PFSK-1 (cell line): ENCODE data around the gene GFY.

ENCODE experiments used
- FOXP2 ChIP-seq: optimal IDR thresholded peaks from 2 replicates; pipeline ENCODE3; 2011; ENCODE audit warnings: borderline replicate concordance, control low read depth, inconsistent platforms; ENCODE audit not compliant: insufficient read depth; ENCODE audit errors: extremely low read length, extremely low read depth
- POLR2AphosphoS5 ChIP-seq: IDR thresholded peaks from 2 replicates; pipeline ENCODE4 v1.6.1; 2012; ENCODE audit warnings: low read depth, mild to moderate bottlenecking, control low read depth, low read length, moderate library complexity
- SIN3A ChIP-seq: IDR thresholded peaks from 2 replicates; pipeline ENCODE4 v1.6.1; 2012; ENCODE audit warnings: mild to moderate bottlenecking, low read length, moderate library complexity, borderline replicate concordance; ENCODE audit not compliant: insufficient read depth
- TAF1 ChIP-seq: IDR thresholded peaks from 2 replicates; pipeline ENCODE4 v1.6.1; 2012; ENCODE audit warnings: low read length, control low read depth, borderline replicate concordance; ENCODE audit not compliant: insufficient read depth
- TF ChIP-seq, protein P1 (sequence below), 2 experiments: IDR thresholded peaks; 2 replicates each; pipeline versions ENCODE4 v1.6.1 to v1.8.0; 2011 to 2012; ENCODE audit warnings: low read depth in 2 of 2, low read length in 2 of 2, control low read depth in 1 of 2, inconsistent platforms in 1 of 2, mild to moderate bottlenecking in 1 of 2, moderate library complexity in 1 of 2; ENCODE audit not compliant: insufficient read depth in 1 of 2

DNA sequence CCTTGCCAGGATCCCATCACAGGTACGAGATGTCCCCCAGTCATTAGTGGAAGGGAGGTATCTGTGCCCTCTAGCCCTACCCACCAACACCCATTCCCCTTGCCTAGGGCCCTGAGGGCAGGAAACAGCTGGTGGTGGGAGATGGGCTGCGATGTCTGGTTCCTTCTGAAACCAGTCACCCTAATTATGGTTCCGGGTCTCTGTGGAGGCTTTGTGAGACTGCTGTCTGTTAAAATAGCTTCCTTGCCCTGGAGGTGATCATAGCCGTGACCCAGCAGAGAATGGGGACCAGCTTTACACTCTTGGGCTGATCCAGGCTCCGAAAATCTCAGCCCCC, 33.3 kb downstream of the GFY start:
- TF ChIP-seq POLR2AphosphoS5 (no peak), FOXP2 (no peak), TAF1 (no peak), SIN3A (no peak)
- TF ChIP-seq, protein P1, sequence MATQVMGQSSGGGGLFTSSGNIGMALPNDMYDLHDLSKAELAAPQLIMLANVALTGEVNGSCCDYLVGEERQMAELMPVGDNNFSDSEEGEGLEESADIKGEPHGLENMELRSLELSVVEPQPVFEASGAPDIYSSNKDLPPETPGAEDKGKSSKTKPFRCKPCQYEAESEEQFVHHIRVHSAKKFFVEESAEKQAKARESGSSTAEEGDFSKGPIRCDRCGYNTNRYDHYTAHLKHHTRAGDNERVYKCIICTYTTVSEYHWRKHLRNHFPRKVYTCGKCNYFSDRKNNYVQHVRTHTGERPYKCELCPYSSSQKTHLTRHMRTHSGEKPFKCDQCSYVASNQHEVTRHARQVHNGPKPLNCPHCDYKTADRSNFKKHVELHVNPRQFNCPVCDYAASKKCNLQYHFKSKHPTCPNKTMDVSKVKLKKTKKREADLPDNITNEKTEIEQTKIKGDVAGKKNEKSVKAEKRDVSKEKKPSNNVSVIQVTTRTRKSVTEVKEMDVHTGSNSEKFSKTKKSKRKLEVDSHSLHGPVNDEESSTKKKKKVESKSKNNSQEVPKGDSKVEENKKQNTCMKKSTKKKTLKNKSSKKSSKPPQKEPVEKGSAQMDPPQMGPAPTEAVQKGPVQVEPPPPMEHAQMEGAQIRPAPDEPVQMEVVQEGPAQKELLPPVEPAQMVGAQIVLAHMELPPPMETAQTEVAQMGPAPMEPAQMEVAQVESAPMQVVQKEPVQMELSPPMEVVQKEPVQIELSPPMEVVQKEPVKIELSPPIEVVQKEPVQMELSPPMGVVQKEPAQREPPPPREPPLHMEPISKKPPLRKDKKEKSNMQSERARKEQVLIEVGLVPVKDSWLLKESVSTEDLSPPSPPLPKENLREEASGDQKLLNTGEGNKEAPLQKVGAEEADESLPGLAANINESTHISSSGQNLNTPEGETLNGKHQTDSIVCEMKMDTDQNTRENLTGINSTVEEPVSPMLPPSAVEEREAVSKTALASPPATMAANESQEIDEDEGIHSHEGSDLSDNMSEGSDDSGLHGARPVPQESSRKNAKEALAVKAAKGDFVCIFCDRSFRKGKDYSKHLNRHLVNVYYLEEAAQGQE (IDR thresholded peaks at IDR 0.05; ENCODE audit: insufficient read depth in 1 of 2, low read depth in 2 of 2, low read length in 2 of 2), result no peak
